Retinal pigment epithelial cell (primary cell): Measurements from ENCODE around the gene GKN1.
"Not testable (repeated sequence)": the region's sequence is repeated elsewhere in the genome, so short reads cannot be mapped to it uniquely, and the experiment has no call there.

Experiments used
- DNase-seq: peaks from one replicate; pipeline ENCODE4 v3.0.0-alpha.2; 2010; ENCODE audit warnings: low read depth
- H3K4me3 ChIP-seq: 2 replicates; pipeline ENCODE4 v1.5.1; 2011; ENCODE audit warnings: mild to moderate bottlenecking, low read length, control low read depth, moderate library complexity
- TF ChIP-seq, protein P1 (sequence below): conservative IDR thresholded peaks from 2 replicates; pipeline ENCODE4 v1.5.1; 2011; ENCODE audit warnings: low read depth, low read length, control low read depth, inconsistent platforms

The GKN1 gene

GRCh38 chr2:68942827-68943226, 31.6 kb upstream of the GKN1 start:
- no peak for DNase-seq
- TF ChIP-seq, protein P1, sequence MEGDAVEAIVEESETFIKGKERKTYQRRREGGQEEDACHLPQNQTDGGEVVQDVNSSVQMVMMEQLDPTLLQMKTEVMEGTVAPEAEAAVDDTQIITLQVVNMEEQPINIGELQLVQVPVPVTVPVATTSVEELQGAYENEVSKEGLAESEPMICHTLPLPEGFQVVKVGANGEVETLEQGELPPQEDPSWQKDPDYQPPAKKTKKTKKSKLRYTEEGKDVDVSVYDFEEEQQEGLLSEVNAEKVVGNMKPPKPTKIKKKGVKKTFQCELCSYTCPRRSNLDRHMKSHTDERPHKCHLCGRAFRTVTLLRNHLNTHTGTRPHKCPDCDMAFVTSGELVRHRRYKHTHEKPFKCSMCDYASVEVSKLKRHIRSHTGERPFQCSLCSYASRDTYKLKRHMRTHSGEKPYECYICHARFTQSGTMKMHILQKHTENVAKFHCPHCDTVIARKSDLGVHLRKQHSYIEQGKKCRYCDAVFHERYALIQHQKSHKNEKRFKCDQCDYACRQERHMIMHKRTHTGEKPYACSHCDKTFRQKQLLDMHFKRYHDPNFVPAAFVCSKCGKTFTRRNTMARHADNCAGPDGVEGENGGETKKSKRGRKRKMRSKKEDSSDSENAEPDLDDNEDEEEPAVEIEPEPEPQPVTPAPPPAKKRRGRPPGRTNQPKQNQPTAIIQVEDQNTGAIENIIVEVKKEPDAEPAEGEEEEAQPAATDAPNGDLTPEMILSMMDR = no peak
- no peak overlapping the region for H3K4me3 ChIP-seq

DNA sequence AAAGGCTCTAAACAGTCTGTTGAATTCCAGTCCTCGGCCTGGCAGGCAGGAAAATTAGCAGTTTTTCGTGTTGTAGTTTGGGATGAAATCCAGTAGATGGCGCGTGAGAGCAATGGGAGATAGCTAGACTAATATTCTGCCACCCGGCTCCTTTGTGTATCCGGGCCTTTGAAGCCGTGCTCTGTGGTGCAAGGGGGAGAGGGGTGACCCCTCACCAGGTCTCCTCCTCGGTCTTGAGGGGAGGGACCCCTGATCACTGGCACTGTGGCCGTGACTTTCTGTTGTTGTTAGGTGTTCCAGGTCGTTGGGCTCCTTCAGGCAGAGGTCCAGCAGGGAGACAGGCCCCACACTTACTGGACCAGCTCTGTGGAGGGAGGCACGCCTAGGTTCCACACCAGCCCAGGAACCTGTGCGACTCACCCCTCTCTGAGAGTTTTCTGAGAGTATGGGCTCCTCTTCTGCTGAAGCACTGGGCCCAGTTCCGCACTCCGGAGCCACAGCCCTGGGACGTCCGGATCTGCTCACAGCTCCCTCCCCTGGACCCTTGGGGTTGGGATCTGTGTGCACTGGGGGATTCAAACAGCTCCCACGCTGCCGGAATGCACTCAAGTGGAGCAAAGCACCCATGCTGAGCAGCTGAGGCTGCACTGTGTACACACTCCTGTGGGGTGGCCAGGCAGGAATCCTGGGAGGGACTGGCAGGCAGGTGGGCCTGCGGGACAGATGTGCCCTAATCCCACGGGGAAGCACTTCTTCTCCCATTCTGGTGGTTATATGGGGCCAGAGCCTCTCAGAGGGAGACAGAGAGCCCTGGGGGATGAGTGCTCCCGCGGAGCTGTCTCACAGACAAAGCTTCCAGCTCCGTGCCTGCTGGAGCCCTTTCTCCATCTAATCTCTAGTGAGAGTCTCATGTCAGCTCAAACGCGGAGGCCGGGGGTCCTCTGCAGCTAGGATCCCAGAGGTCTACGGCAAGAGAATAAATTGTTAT, 30.6 kb upstream of the GKN1 start:
- peak; percentile 10 for DNase-seq
- TF ChIP-seq, protein P1 = peak; percentile 78
- H3K4me3 ChIP-seq = no peak overlapping the region

GRCh38 chr2:68946117-68946516, 28.3 kb upstream of the GKN1 start:
- TF ChIP-seq, protein P1 = no peak

GRCh38 chr2:68948710-68949109, 25.7 kb upstream of the GKN1 start:
- TF ChIP-seq, protein P1 = no peak
- DNase-seq = no peak
- no peak overlapping the region for H3K4me3 ChIP-seq

More at GRCh38 chr2:68946117-68946516, 28.3 kb upstream of the GKN1 start:
- no peak for DNase-seq
- no peak overlapping the region for H3K4me3 ChIP-seq

GRCh38 chr2:68951899-68952298, 22.5 kb upstream of the GKN1 start:
- H3K4me3 ChIP-seq = no peak overlapping the region
- TF ChIP-seq, protein P1 = no peak
- DNase-seq = no peak

GRCh38 chr2:68952887-68953521, 21.4 kb upstream of the GKN1 start, which contains the start of gene GKN2:
Gene GKN2, minus strand, starts transcription at chr2:68952893. Its CDS starts 32 bp downstream, at chr2:68952861.
- TF ChIP-seq, protein P1 = no peak
- no peak for DNase-seq
- H3K4me3 ChIP-seq = no peak within 1 kb of the TSS

GRCh38 chr2:68955432-68955831, 19.0 kb upstream of the GKN1 start:
- not testable (repeated sequence) for H3K4me3 ChIP-seq, DNase-seq
